Retinal pigment epithelial cell (primary cell): ENCODE data around the gene EBF4.
"Not testable (repeated sequence)": the region's sequence is repeated elsewhere in the genome, so short reads cannot be mapped to it uniquely, and the experiment has no call there.

ENCODE experiments used
- DNase-seq: peaks from one replicate; pipeline ENCODE4 v3.0.0-alpha.2; 2010; ENCODE audit warnings: low read depth
- H3K4me3 ChIP-seq: 2 replicates; pipeline ENCODE4 v1.5.1; 2011; ENCODE audit warnings: mild to moderate bottlenecking, low read length, control low read depth, moderate library complexity
- CTCF ChIP-seq: conservative IDR thresholded peaks from 2 replicates; pipeline ENCODE4 v1.5.1; 2011; ENCODE audit warnings: low read depth, low read length, control low read depth, inconsistent platforms

EBF4 gene

GRCh38 chr20:2693286-2694007, 867 bp downstream of the EBF4 start:
- H3K4me3 ChIP-seq, result no peak overlapping the region
- no peak for TF ChIP-seq CTCF
- no peak for DNase-seq

- no peak overlapping the region for H3K4me3 ChIP-seq
- TF ChIP-seq CTCF, result no peak
- DNase-seq, result no peak
These were observed 1.5 kb downstream of the EBF4 start for GRCh38 chr20:2694008-2694471.

- DNase-seq, result no peak
- TF ChIP-seq CTCF, result no peak
- no peak overlapping the region for H3K4me3 ChIP-seq
These were observed 1.9 kb downstream of the EBF4 start for GRCh38 chr20:2694519-2694918.

GRCh38 chr20:2695206-2695983, 2.8 kb downstream of the EBF4 start:
- H3K4me3 ChIP-seq, result no peak overlapping the region
- no peak for TF ChIP-seq CTCF
- no peak for DNase-seq

GRCh38 chr20:2695984-2696525, 3.5 kb downstream of the EBF4 start:
- not testable (repeated sequence) for DNase-seq, H3K4me3 ChIP-seq

GRCh38 chr20:2696646-2697045, 4.1 kb downstream of the EBF4 start:
- H3K4me3 ChIP-seq, result no peak overlapping the region
- no peak for DNase-seq
- TF ChIP-seq CTCF, result no peak

GRCh38 chr20:2697768-2698167, 5.2 kb downstream of the EBF4 start:
- no peak for TF ChIP-seq CTCF
- DNase-seq, result no peak
- no peak overlapping the region for H3K4me3 ChIP-seq
